Ovary (tissue), 3 donors: ENCODE results near the gene USP4.

ENCODE experiments used
- CTCF ChIP-seq, 3 donors: fragments of 450-650 bp in 2 of 3; fragments of 200-600 bp in 1 of 3; IDR thresholded peaks; one replicate each; pipeline versions ENCODE4 v1.5.1 to v1.8.0; 2016 to 2022; ENCODE audit warnings: antibody characterized with exemption in 3 of 3, mild to moderate bottlenecking in 1 of 3
- POLR2A ChIP-seq: fragments of 450-650 bp; IDR thresholded peaks from one replicate; pipeline ENCODE4 v1.6.1; 2017; ENCODE audit warnings: antibody characterized with exemption, mild to moderate bottlenecking, moderate library complexity
- donor health status: DM: no; HTN: no; CAD: no.

- TF ChIP-seq CTCF (IDR thresholded peaks at IDR 0.05) (no peak), POLR2A (no peak)
Observed at GRCh38 chr3:49371946-49372345, 32.1 kb upstream of the USP4 start.
